Stimulated activated CD4-positive, alpha-beta T cell treated with anti-CD3 and anti-CD28 coated beads, Interleukin-2, amount 100 ng/mL, for 24 hours (primary cell): ENCODE results near the gene HSPB9.

Experiments used
- DNase-seq, 2 donors: peaks; one replicate each; pipeline ENCODE4 v3.0.0-alpha.2; 2020

HSPB9 gene

GRCh38 chr17:42101513-42102292 is 20.9 kb upstream of the HSPB9 start:
- peak; percentile 78 to 85 for DNase-seq

DNA sequence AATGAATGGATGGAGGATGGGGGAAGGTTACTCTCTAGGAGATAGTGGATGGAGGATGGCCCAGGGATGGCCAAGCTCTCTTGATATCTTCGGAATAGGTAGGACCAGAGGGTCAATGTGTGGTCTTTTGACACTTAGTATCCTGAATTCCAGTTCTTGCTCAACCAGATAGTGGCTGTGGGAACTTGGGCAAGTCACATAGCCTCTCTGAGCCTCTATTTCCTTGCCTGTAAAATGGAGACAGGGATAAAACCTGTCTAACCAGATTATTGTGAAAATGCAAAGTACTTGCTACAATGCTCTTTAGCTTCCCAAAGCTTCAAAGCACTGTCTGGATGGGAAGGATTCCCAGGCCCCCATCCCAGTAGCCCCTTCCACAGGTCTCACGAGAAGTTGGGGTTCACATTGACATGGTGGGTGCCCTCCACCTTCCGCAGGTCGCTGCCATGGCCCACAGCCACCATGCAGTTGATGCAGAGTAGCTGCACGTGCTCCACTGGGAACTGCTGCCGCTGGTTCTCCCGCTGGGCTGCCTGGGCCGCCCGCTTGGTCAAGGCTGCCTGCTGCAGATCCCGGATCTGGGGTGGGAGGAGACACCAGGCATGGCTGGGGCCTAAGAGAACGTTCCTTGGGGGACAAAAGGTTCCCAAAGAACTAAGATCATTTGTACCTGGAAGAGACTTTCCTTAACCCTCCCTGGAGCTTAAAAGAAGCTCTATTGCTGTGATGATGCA is 19.2 kb upstream of the HSPB9 start:
- DNase-seq, result no peak

- no peak for DNase-seq
Observed at GRCh38 chr17:42104264-42104663, 18.3 kb upstream of the HSPB9 start.

GRCh38 chr17:42106009-42106408 is 16.6 kb upstream of the HSPB9 start:
- no peak for DNase-seq

GRCh38 chr17:42107124-42107523 is 15.5 kb upstream of the HSPB9 start:
- no peak for DNase-seq

DNA sequence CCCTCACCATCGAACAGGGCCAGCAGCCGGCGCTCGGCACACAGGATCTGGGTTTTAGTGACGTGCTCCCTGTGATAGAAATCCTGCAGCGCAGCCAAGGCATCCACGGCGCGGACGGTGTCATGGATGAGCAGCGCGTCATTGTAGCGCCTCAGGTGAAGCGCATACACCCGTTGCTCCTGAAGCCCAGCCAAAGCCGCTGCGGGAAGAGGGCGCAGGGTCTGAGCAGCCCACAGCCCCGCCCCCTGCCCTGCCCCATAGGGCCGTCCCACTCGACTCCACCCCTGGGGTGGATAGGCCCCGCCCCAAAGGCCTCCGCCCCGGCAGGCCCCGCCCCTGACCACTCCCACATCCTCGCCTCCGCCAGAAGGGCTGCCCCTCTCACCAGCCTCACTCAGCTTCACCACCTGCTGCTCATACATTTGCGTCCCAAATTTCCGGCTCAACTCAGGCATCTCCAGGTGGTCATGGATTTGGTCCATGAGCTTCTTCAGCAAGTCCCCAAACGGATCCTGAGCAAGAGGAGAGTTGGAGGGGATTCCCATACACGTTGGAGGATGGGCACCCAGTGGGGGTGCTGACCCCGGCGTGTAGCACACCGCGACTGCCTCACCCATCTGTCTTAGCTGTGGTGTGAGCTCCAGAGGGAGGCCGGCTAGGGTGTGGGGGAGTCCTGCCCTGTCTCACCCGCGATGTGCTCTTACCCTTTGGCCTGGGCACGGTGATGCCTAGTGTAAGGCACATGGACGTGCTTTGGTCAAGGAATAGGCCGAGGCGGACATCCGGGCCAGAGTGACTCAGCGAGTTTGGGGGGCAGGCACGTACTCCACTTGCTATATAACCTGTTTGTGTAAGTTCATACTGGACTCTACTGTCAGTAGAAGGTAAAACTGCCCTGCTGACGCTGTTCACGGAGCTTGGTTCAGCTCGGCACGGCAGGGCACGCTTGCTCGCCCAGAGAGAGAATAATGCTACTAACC is 14.7 kb upstream of the HSPB9 start:
- DNase-seq, result peak; percentile 94 to 96

- no peak for DNase-seq
Observed at GRCh38 chr17:42109086-42109485, 13.5 kb upstream of the HSPB9 start.

DNA sequence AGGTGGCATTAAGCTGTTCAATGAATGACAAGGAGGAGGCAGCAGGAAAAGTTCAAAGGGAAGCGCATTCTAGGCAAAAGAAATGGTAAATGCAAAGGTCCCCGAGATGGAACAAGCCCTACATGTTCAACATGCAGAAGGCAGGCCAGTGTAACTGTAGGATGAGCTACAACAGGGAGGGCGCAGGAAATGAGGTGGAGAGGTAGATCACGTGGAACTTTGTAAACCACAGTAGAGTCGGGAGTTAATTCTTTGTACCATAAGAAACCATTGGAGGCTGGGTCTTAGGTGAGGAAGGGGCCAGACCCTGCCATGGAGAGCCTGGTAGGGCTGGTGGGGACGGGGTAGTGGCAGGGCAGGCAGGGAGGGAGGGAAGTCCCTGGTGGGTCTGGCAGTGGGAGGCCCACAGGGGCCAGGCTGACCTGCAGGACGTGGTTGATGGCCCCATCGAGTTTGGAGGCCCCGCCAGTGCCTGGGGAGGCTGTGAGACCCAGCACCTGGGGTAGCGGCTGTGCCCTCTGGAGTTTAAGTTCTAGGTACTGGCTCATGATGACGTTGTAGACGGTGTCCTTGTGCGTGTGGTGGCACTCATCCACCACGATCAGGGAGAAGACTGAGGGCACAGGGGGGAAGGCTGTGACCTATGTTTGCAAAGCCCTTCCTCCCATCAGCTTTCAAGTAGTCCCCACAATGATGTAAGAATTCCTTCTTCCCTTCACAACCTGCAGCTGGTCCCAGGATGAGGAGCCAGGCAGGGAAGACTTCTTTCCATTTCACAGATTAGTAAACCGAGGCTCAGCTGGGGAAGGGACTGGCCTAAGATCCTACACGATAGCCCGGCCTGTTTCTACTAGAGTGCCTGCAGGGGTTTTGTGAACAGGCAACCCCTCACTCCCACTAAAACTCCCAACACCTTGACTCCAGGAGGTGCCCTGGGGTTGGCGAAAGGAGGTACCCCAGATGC is 12.0 kb upstream of the HSPB9 start:
- no peak for DNase-seq

GRCh38 chr17:42111265-42111636 is 11.4 kb upstream of the HSPB9 start:
- no peak for DNase-seq

GRCh38 chr17:42111871-42112551 is 10.6 kb upstream of the HSPB9 start:
- DNase-seq, result peak; percentile 29 to 47

- DNase-seq, result peak; percentile 75 to 78
Observed at GRCh38 chr17:42112552-42113176, 9.9 kb upstream of the HSPB9 start, which contains the start of gene DHX58. Gene DHX58 (minus strand): TSS chr17:42112714. CDS start chr17:42111892, 822 bp downstream.

- DNase-seq, result no peak
Observed at GRCh38 chr17:42113293-42114069, 9.1 kb upstream of the HSPB9 start.

- no peak for DNase-seq
Observed at GRCh38 chr17:42114118-42114517, 8.5 kb upstream of the HSPB9 start.

- DNase-seq, result peak; percentile 81 to 84
Observed at GRCh38 chr17:42116705-42117396, 5.8 kb upstream of the HSPB9 start.

DNA sequence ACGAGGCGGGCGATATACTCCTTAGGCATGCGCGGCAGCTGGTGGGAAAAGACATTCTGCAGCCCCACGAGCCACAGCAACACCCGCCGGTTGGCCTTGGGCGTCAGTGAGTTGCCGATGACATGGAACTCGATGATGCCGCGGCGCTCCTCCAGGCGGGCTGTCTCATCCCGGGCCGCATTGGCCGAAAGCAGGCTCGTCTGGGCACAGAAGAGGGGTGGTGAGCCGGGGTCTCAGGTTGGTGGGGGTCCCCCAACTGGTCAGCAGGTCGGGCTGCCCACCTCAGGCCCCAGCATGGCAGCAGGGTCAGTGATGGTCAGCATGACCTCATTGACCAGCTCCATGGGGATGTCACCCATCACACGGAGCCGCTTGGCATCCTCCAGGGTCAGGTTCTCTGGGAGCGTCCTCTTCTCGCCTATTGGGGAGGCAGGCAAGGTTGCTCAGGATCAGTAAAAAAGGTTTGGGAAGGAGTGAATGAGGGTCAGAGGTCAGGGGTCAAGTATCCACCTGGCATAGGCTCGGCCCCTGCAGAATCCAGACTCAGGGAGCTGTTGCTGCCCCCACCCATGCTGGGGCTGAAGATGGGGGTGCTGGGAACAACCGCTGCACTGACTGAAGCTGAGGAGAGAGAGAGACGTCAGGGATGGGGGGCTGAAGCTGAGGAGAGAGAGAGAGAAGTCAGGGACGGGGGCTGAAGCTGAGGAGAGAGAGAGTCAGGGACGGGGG is 5.0 kb upstream of the HSPB9 start:
- no peak for DNase-seq

DNA sequence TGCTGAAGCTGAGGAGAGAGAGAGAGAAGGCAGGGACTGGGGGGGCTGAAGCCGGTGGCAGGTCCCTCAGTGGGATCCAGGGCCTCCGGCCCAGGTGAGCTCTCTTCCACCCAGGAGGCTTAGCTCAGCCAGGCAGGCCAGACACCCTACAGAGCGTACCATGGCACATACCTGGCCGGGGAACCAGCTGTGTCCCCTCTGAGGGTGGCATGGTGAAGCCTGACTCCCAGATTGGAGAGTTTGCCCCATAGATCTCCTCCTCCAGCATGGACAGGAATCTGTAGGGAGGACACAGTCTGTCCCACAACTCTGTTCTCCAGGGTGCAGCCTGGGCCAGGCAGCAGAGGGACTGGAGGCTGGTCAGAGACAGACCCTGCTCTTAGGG is 4.5 kb upstream of the HSPB9 start:
- no peak for DNase-seq

DNA sequence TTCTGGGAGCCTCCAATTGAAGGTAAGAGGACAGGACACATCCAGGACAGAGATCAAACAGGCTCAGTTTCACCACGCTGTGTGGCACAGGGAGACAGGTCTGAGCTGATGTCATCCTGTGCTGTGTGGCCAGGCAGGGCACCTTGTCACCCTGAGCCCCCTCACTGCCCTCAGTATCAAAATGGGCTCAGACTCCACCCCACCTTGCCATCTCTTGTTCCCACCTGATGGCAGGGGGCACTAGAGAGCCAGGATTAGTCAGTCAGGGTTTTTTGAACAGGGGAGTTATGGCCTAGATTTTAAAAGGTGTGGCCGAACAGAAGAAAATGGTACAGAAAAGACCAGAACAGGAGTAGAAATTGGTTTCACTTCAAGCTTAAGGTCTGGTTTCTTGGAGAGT is 4.1 kb upstream of the HSPB9 start:
- DNase-seq, result peak; percentile 55 to 58

GRCh38 chr17:42119301-42119700 is 3.3 kb upstream of the HSPB9 start:
- DNase-seq, result no peak
